ENCODE measurements around the gene KRTAP9-7. TPM values are rescaled to one million over a fixed set of nuclear protein-coding genes. Genes with fewer than 3 reads are reported as not detected.
"Not testable (repeated sequence)": the region's sequence is repeated elsewhere in the genome, so short reads cannot be mapped to it uniquely, and the experiment has no call there.

The KRTAP9-7 gene
- total RNA-seq, result not detected
- long read RNA-seq, result 0 reads

- intact Hi-C loops (cut with DNase I); ATAC-seq; DNase-seq (ENCODE audit: missing footprints): not testable (repeated sequence)
Observed at GRCh38 chr17:41275648-41276190, at the start of gene KRTAP9-7. TSS of gene KRTAP9-7 (plus strand) at chr17:41275698. CDS start at chr17:41275698, 0 bp downstream.

GRCh38 chr17:41226051-41226450 is 49.4 kb upstream of the KRTAP9-7 start:
- intact Hi-C loops (cut with DNase I), result no loop called here
- ATAC-seq, result no peak
- no peak for DNase-seq (ENCODE audit: missing footprints)

- ATAC-seq; DNase-seq (ENCODE audit: missing footprints); intact Hi-C loops (cut with DNase I): not testable (repeated sequence)
Observed at GRCh38 chr17:41226598-41227095, 48.9 kb upstream of the KRTAP9-7 start, which contains the start of gene KRTAP9-2. TSS of gene KRTAP9-2 (plus strand) at chr17:41226648. CDS start at chr17:41226655, 7 bp downstream.

GRCh38 chr17:41230094-41230493 is 45.4 kb upstream of the KRTAP9-7 start:
- intact Hi-C loops (cut with DNase I), result no loop called here
- no peak for DNase-seq (ENCODE audit: missing footprints)
- ATAC-seq, result no peak

- DNase-seq (ENCODE audit: missing footprints) (no peak), ATAC-seq (no peak)
- intact Hi-C loops (cut with DNase I), result no loop called here
Observed at GRCh38 chr17:41231731-41232130, 43.8 kb upstream of the KRTAP9-7 start.

- DNase-seq (ENCODE audit: missing footprints); intact Hi-C loops (cut with DNase I); ATAC-seq: not testable (repeated sequence)
Observed at GRCh38 chr17:41232399-41233105, 42.9 kb upstream of the KRTAP9-7 start, which contains the start of gene KRTAP9-3. TSS of gene KRTAP9-3 (plus strand) at chr17:41232449. CDS start at chr17:41232502, 53 bp downstream.

- DNase-seq (ENCODE audit: missing footprints); ATAC-seq; intact Hi-C loops (cut with DNase I): not testable (repeated sequence)
Observed at GRCh38 chr17:41237116-41237515, 38.4 kb upstream of the KRTAP9-7 start.

GRCh38 chr17:41237949-41238437 is 37.5 kb upstream of the KRTAP9-7 start, which contains the start of gene KRTAP9-8:
TSS of gene KRTAP9-8 (plus strand) at chr17:41237999. CDS start at chr17:41238052, 53 bp downstream.
- not testable (repeated sequence) for ATAC-seq

GRCh38 chr17:41246995-41247787 is 28.3 kb upstream of the KRTAP9-7 start:
- intact Hi-C loops (cut with DNase I); ATAC-seq; DNase-seq (ENCODE audit: missing footprints): not testable (repeated sequence)

More at GRCh38 chr17:41237949-41238437, 37.5 kb upstream of the KRTAP9-7 start, which contains the start of gene KRTAP9-8:
- intact Hi-C loops (cut with DNase I); DNase-seq (ENCODE audit: missing footprints): not testable (repeated sequence)

GRCh38 chr17:41249637-41250240 is 25.8 kb upstream of the KRTAP9-7 start, which contains the start of gene KRTAP9-4:
TSS of gene KRTAP9-4 (plus strand) at chr17:41249687. CDS start at chr17:41249721, 34 bp downstream.
- intact Hi-C loops (cut with DNase I); ATAC-seq; DNase-seq (ENCODE audit: missing footprints): not testable (repeated sequence)

- intact Hi-C loops (cut with DNase I), result no loop called here
- no peak for ATAC-seq
- no peak for DNase-seq (ENCODE audit: missing footprints)
Observed at GRCh38 chr17:41251261-41251660, 24.2 kb upstream of the KRTAP9-7 start.

- DNase-seq (ENCODE audit: missing footprints), result no peak
- no peak for ATAC-seq
- intact Hi-C loops (cut with DNase I), result no loop called here
Observed at GRCh38 chr17:41254861-41255260, 20.6 kb upstream of the KRTAP9-7 start.

- DNase-seq (ENCODE audit: missing footprints), result peak; percentile 60
- intact Hi-C loops (cut with DNase I); ATAC-seq: not testable (repeated sequence)
Observed at GRCh38 chr17:41255381-41256290, 19.9 kb upstream of the KRTAP9-7 start, which contains the start of gene KRTAP9-9. TSS of gene KRTAP9-9 (plus strand) at chr17:41255384.

GRCh38 chr17:41256291-41256685 is 19.2 kb upstream of the KRTAP9-7 start:
- intact Hi-C loops (cut with DNase I), result no loop called here
- no peak for DNase-seq (ENCODE audit: missing footprints)
- ATAC-seq, result no peak

GRCh38 chr17:41258406-41258805 is 17.1 kb upstream of the KRTAP9-7 start:
- ATAC-seq (no peak), DNase-seq (ENCODE audit: missing footprints) (no peak)
- intact Hi-C loops (cut with DNase I), result no loop called here

GRCh38 chr17:41263212-41263611 is 12.3 kb upstream of the KRTAP9-7 start:
- ATAC-seq, result no peak
- DNase-seq (ENCODE audit: missing footprints), result no peak
- intact Hi-C loops (cut with DNase I), result no loop called here

- no peak for ATAC-seq
- no peak for DNase-seq (ENCODE audit: missing footprints)
- intact Hi-C loops (cut with DNase I), result no loop called here
Observed at GRCh38 chr17:41264599-41264998, 10.9 kb upstream of the KRTAP9-7 start.

Data from Right ventricle myocardium inferior (tissue), 1 donor.